Activated gamma-delta T cell treated with anti-CD3 and anti-CD28 coated beads, Interleukin-2, amount 50 U/mL, for 16 hours (primary cell): ENCODE results near the gene TMEM72.

Experiments used
- DNase-seq: peaks from one replicate; pipeline ENCODE4 v3.0.0-alpha.2; 2020; ENCODE audit warnings: low read depth

The TMEM72 gene

DNA sequence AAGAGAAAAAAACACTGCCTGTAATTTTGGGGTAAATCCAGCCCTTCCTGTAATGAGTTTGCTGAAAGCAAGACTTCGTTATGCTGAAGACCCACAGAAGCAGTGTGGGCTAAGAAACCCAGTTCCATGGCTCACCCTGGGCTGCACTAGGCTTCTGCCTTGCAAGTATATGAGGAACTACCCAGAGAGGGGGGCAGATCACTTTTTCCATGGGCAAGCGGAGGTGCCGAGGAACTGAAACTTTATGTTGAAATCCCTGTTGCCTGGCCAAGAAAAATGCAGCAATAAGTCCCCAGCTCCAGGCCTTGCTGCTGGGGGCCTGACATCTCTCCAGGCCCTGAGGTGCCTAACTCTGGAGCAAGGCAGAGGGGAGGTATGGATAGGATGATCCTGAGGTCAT is 57.0 kb downstream of the TMEM72 start:
- DNase-seq = no peak

DNA sequence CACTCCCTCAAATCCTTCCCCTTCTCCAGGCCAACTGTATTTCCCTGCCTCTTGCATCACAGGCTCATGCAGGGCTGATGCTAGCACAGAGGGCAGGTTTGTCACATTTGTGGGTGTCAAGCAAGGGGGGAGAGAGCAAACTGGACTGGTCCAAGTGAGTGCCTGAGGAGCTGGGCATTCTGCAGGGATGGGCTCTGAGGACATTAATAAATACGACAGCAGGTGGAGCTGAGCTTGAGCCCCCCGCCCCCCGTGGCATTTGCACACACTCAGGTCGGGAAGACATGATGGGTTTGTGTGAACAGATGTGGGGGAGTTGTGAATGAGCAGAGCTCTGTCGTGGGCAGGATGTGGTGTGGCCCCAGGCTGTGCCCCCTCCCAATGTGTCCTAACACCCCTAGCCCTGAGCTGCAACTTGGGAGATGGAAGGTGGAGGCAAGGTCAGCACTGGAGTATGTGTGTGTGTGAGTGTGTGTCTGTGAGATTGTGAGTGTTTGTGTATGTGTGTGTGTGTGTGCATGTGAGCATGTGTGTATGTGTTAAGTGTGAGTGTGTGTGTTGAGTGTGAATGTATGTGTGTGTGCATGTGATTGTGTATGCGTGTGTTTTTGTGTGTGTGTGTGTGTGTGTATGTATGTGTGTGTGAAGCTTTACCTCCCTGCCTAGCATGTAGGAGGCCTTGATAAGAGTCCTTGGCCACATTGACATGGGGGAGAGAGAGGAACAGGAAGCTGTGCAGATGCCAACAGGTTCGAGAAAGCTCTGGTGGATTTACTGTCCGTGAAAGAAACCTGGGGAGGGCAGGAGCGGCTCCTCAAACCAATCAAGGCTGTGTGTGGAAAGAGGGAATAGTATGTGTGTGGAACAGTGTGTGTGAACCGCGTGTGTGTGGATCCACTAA is 57.6 kb downstream of the TMEM72 start:
- peak; percentile 14 for DNase-seq

DNA sequence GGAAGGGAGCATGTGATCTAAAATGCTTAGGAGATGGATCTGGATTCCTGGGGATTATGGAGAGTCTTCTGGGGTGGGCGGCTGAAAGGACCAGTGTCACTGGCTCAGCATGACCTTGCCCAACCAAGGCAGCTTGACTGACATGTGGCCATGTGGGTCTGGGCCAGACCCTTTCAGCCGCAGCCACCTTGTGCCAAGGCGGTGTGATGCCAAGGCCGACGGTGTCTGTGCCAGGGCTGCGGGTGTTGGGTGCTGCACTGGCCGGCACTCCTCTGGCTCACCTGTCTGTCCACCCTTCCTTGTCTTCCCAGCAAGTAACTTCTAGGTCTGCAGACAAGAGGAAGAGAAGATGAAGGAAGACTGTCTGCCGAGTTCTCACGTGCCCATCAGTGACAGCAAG is 58.7 kb downstream of the TMEM72 start:
- no peak for DNase-seq

DNA sequence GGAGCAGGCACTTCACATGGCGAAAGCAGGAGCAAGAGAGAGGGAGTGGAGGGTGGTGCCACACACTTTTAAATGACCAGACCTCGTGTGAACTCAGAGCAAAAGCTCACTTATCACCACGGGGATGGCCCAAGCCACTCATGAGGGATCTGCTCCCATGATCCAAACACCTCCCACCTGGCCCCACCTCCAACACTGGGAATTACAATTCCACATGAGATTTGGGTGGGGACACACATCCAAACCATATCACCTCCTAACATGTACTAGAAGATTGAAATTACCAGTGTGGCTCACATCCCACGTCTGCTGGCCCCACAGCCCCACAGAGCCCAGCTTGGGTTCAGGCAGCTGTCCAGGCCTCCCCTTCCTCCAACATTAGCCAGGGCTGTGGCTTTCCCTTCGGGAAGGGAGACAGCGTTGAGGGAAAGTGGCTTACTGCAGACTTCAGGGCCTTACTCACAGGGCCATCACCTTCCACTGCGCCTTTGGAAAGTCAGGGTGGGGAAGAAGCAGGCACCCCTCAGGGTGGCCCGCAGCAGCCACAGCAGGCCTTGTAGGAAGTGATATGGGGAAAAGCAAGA is 59.8 kb downstream of the TMEM72 start:
- DNase-seq = no peak

DNA sequence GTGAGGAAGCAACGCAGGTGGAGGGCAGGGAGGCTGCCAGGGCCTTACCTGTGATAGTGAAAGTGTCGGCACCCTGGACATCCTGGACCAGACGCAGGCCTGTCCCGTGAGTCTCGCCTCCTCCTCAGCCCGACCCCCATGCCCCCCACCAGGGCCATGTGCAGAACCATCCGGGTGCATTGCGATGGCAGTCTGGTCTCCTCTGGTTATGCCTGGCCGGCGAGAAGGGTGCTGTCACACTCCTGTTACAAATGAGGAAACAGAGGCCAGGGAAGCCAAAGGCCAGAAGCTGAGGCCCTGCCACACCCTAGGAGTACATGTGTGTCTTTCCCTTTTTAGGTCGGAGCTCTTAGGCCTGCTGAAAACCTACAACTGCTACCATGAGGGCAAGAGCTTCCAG is 60.3 kb downstream of the TMEM72 start:
- no peak for DNase-seq

DNA sequence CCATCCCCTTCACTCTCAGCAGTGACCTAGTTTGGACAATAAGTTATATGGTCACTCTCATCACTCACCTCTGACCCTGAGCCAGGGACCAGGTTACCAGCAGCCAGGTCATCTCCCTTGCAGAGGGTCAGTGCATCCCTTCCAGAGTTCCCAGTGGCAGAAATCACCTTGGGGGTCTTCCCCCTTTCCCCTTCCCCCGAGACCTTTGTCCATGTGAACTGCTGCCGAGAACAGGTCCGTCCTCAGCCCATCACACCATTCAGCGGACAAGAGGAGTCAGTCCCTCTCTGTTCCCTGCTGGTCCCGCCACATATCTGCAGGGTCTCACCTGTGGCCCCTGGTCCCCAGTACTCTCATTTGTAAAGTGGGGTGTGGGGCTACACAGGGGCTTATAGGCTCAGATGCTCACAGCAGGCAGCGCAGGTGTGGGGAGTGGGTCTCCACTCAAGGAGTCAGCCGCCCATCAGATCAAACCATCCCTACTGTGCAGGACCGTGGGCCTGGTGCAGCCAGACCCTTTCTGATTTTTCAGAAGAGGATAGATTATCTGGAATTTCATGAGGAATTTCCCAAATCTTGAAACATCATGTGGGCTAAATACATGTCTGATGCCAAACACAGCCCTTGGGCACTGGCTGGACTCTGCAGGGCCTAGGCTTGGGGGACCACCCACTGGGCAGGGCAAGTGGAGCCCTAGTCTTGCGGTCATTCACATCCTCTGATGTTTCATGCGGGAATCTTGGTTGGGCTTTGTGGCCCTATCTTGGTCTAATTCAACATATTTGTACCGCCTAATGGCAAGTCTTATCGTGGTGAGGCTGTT is 61.0 kb downstream of the TMEM72 start:
- DNase-seq = no peak

DNA sequence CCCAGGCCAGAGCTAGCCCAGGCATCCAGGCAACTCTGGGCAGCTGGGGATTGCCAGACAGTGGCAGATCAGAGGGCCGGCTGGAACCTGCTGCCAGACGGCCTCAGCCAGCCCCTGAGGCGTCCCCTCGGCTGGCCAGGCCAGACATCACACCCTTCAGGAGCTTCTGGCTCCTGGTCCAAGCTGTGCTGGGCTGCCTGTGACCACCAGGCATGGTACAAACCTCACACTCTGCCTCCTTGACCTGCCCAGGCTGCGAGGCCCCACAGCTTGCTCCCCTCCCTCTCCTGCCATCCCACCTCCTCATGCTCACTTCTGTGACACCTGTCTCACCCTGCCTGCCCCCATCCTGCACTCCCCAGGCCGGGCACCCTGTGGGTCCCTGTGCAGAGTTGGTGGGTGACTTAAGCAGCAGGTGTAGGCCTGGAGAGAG is 61.8 kb downstream of the TMEM72 start:
- no peak for DNase-seq

DNA sequence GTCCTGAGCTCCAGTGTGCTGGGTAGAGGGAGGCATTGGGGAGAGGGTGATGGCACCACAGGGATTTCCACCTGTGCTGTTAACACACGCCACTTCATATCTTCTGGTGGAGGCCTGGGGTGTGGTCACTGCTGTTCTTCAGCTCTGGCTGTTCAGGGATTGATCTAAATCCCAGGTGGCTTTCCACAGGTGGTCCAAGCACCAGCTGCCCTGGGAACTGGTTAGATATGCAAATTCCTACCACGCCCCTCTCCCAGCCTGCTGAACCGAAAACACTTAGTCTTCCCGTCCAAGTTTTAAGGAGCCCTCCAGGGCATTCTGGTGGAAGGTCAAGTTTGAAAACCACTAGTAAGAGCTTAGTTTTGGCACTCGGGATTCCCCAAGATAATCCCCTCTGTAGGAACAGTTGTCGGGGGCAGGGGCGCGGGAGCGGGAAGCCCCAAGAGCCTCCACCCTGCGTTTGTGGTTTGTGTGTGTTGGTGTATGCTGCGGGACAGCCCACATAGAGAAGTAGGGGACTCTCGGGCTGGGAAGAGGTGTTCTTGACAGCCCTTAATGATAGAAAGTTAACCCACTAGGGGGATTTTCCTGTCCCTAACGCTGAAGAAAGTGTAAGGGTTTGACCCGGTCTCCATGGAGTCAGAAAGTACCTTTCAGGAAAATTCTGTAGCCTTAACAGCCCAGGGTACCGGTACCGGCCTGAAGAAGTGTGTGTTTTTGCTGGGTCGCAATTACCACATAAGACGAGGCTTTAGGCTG is 62.4 kb downstream of the TMEM72 start:
- no peak for DNase-seq

DNA sequence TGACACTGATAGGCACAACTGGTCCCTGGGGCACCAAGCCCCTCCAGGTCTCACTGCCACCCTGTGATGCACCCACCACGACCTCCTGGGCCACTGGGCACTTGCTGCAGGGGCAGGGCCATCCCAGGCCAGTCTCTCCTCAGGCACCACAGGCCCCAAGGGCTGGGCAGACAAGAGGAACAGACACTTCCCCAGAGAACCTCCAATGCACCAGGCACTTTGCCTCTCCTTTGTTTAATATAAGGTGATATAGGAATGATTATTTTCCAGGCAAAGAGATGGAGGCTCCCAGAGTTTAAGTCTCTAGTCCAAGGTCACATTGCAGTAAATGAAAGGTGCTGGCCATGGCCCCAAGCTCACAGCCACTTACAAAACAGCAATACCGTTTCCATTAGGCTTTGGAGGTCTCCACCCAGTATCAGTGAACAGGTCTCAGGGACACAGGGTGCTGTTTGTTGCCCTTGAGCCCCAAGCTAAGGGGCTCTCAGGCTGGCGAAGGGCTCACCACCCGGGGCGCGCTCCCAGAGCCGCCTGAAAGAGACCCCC is 63.0 kb downstream of the TMEM72 start:
- DNase-seq = no peak

DNA sequence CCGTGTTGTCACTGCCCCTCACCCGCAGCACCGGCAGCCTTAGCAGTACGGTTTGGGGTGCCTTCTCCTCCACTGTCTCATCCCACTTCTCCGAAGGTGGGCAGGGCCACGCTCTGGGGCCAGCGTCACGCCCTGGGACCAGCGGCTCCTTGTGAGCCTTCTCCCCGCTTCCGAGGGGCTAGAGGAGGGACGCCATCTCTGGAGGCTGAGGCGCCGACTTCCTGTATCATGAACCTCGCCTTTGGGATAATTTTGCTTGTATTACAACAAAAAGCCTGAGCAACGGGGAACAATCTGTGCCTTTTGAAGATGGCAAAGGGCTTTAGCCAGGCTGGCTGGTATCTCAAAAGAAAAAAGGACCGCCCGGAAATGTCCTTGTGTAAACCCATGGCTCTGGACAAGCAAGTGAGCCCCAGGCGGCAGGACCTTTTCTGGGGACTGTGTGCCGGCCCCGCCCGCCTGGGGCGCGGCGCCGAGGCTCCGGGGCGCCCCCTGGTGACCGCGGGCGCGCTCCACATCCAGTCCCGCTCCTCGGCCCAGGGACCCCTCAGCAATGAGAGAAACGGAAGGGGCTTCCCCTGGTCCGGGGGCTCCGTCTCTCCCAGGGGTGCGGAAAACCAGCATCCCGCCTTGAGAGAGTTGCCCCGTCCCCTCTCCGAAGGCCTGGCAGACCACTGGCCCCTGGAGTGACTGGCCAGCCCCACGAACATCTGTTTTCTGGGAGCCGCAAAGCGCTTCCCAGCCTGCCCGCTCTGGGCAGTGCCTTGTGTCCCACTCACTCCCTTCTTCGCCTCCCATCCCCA is 63.7 kb downstream of the TMEM72 start:
- peak; percentile 46 for DNase-seq

DNA sequence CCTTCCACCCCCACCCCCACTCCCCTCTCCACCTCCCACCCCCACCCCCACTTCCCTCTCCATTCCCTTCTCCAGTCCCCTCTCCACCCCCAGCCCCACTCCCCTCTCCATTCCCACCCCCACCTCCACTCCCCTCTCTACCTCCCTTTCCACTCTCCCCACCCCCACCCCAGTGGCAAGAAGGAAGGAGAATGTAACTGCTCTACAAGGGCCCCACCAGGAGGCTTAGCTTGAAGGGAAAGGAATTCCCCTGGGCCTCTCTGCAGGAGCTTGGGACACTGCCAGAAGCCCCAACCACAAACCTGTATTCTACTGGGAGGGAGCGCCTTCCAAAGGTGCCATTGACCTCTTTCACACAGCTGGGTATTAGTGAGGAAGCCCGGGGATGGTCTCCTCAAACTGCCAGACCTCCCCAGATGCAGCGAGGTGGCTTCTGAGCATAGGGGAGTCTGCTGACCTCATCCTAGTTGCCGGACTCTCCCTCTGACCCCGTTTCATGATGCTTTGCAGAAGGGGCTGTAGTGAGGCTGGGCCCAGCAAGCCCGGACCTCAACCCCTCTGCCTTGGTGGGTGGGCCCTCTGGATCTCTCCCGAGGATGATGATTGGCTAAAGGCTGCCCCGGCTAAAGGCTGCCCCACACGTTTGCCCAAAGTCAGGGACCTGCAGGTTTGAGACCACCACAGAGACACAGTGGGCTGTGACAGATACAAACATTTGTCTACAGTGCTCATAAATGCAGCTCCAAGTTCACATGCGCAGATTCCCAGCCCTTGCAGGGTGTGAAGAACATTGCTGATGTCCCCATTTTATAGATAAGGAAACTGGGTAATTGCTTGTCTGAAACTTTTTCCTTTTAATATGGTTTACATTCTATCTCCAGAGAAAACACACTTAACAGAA is 64.5 kb downstream of the TMEM72 start:
- DNase-seq = no peak

DNA sequence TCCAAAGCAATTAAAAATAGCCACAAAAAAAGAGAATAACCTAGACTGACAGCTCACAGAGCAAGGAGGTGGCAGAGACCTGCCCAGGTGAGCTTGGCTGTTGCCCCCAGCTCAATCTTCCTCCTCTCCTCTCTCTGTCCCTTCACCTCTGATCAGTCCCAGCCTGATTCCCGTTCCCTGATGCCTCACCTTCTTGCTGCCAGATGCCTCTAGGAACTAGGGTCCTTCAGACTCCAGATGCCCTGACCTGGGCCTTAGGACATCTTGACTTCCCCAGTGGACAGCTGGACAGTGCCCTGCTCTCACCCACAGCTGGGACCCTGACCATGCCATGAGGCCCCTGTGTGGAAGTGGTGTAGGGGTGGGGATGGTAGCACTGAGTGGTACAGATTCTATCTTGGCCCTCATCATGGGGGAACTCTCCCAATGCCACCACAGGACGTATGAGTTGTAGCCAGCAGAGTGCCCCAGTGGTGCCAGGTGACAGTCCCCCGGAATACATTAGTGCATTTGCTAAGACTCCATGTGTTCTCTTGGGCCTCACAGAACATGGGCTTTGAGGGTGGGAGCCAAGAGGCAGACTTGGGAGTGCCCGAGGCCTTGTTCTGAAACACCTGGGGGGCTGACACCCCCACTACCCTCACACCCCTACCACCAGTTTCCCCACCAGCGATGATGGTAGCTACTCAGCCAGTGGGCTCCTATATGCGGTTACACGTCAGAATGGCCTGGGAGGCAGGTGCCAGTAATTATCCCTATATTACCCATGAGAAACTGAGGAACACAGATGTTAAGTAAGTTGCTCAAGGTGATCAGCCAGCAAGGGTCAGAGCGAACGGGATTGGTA is 65.4 kb downstream of the TMEM72 start:
- no peak for DNase-seq

DNA sequence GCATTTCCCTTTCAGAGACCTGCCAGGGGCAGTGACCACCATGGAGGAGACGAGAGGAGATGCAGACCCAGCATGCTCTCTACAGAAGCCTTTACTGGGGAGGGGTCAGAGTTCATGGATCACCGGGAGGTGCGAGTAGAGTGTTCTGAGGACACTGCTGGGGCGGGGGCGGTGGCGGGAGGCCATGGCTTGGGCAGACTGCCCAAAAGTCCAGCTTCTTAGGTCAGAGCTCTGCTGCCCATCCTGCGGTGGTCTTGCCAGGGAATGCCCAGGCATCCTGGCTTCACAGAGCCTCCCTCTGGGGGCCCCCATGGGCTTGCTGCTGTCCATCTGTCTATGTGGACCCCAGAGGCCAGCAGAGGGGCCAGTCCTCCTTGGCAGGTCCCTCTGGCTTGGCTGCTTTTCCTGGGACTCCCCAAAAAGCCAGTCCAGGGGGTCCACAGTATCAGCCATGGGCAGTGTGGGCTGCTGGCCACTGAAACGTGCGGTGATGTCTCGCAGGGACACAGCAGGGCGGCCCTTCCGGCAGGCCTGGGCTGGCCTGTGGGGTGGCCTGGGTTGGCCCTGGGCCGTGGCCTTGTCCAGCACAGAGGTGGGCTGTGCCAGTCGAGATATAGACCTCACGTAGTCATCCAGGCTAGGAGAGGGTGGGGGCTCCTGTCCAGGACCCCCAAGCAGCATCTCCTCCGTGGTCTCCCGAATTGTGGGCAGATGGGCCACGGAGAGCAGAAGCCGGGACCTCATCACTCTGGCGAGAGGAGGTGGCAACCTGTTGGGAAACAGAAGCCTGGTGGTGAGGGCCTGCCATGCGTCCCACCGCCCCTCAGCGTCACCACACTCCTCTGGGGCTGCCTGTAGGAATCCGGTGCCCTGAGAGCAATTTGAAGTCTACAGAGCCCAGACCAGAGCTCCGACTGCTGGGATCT is 66.4 kb downstream of the TMEM72 start:
- DNase-seq = no peak

DNA sequence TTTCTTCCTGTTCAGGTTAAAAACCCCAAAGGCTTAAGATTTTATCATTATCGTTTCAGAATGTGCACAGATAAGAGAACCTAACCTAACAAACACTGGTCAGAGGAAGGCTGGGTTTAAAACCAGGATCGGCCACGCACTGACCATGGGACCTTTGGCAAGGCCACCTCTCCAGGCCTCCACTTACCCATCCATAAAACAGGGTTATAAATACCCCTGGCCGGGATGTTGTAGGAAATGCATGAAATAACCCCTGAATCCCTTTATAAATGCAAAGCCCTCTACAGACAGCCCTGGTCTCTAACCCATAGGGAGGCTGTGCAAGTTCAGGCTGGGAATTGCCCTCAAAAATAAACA is 67.1 kb downstream of the TMEM72 start:
- DNase-seq = no peak

DNA sequence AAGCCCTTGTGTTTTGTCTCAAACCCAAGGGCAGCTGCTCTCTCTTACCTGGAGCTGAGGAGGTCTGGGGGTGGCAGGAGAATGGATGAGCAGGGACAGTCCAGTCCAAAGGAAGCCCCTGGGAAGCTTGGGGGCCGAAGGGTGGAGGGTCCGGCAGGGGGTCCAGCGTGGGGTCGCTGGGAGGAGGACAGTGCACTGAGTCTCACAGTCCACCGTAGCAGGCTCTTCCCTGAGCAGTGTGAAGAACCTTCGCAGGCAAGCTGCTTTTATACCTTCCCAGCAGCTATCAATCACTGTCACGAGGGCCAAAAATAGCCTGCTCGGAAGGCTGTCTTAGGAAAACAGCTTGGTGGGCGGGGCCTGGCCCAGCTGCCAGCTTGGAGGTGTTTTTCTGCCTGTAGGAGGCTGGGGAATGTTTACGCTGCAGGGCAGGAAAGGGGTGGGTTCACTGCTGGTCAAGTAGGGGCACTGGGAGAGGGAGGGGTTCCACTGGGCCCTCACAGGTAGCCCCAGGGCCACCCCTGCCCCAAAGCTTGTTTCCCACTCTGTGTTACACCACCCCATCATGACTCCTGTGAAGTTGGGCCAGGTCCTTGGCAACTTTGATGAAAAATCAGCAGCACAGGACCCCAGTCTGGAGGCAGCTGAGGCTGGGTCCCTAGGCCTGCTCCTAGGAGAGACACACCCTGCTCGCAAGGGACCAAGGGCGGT is 67.6 kb downstream of the TMEM72 start, which contains the start of gene DEPP1:
Gene DEPP1 (minus strand): TSS at position 240 of the 711 bp plus-strand sequence. CDS start 779 bp downstream, outside the sequence.
- DNase-seq = no peak

DNA sequence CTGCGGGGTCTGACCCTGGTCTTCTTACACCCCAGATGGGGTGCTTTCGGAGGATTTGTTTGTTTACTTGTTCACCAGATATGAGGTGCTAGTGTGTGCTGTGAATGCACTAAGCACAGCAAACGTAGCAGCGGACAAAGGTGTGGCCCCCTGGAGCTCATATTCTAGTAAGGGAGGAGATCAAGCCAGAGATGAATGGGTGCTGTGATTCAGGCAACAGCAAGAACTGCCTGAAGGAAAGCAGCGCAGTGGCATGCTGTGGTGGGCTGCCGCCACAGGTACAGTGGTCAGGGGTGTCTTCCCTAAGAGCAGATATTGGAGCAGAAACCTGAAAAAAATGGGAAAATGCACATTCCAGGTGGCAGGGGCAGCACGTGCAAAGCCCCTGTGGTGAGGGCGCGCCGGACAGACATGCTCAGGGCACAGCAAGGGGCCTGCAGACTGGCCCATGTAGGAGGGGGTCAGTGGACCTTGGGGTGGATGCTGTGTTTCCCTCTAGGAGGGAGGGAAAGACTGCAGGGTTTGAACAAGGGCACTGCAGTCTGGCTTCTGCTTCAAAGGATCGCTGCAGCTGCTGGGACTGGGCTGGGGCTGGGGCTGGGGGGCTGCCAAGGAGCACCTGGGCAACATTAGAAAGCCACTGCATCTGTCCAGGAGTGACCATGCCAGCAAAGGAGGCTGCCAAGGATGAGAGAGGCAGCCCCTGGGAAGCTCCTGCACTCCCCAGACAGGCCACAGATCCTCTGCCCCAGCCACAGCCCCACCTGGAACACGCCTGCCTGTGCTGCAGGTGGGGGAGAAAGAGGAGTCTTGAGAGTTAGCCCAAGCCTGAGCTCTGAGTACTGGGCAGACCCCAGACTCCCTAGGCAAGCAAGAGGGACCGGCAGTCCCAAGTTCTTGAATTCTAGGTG is 68.4 kb downstream of the TMEM72 start:
- no peak for DNase-seq
